Uterus (tissue), 2 donors: ENCODE measurements around the gene LGALS13.

Experiments
- POLR2A ChIP-seq, 2 donors: fragments of 450-650 bp; IDR thresholded peaks; one replicate each; pipeline ENCODE4 v1.6.1; 2016; ENCODE audit warnings: antibody characterized with exemption in 2 of 2, mild to moderate bottlenecking in 1 of 2, moderate library complexity in 1 of 2
- TF ChIP-seq, protein P1 (sequence below), 4 experiments: fragments of 200-600 bp in 2 of 4; fragments of 450-650 bp in 2 of 4; sonication (generic) in 2 of 4; IDR thresholded peaks; one replicate each; pipeline ENCODE4 v1.5.1; 2016 to 2019; ENCODE audit warnings: antibody characterized with exemption in 4 of 4, mild to moderate bottlenecking in 2 of 4, moderate library complexity in 1 of 4

DNA sequence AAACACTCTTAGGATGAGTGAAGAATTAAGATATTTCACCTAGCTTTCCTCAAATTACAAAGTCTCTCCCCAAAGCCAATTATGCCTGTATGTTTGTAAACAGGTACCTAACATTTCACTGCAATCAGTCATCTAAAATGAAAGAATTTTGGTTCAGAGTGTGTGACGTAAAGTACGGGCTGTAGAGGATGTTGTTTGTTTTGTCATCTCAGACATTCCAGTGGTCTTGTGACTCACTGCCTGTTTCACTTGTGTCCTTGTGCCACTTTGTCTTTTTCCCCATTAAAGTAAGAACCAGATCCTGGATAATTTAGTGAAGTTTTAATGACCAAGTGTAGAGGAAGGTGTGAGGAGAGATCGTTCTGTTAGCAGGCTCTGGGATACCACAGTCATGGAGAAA is 33.7 kb upstream of the LGALS13 start:
- TF ChIP-seq POLR2A (IDR thresholded peaks at IDR 0.05) = no peak
- TF ChIP-seq, protein P1, sequence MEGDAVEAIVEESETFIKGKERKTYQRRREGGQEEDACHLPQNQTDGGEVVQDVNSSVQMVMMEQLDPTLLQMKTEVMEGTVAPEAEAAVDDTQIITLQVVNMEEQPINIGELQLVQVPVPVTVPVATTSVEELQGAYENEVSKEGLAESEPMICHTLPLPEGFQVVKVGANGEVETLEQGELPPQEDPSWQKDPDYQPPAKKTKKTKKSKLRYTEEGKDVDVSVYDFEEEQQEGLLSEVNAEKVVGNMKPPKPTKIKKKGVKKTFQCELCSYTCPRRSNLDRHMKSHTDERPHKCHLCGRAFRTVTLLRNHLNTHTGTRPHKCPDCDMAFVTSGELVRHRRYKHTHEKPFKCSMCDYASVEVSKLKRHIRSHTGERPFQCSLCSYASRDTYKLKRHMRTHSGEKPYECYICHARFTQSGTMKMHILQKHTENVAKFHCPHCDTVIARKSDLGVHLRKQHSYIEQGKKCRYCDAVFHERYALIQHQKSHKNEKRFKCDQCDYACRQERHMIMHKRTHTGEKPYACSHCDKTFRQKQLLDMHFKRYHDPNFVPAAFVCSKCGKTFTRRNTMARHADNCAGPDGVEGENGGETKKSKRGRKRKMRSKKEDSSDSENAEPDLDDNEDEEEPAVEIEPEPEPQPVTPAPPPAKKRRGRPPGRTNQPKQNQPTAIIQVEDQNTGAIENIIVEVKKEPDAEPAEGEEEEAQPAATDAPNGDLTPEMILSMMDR (IDR thresholded peaks at IDR 0.05) = no peak
